Type B pancreatic cell (in vitro differentiated cells): ENCODE data around the gene STXBP5L. TPM values are rescaled to one million over a fixed set of nuclear protein-coding genes. Genes with fewer than 3 reads are reported as not detected.
"Not testable (repeated sequence)": the region's sequence is repeated elsewhere in the genome, so short reads cannot be mapped to it uniquely, and the experiment has no call there.

Source experiments
- DNase-seq: peaks from one replicate; pipeline ENCODE4 v3.0.0; 2021; ENCODE audit warnings: mixed read lengths; ENCODE audit not compliant: unreplicated experiment; ENCODE audit errors: extremely low spot score
- H3K27ac Mint-ChIP-seq: 2 replicates; pipeline ENCODE4 v1.8.0; 2021; ENCODE audit warnings: mild to moderate bottlenecking, mixed read lengths
- H3K27me3 Mint-ChIP-seq: 2 replicates; pipeline ENCODE4 v1.8.0; 2021; ENCODE audit warnings: mixed read lengths
- H3K36me3 Mint-ChIP-seq: 2 replicates; pipeline ENCODE4 v1.8.0; 2021; ENCODE audit warnings: mixed read lengths
- H3K4me1 Mint-ChIP-seq: one replicate; pipeline ENCODE4 v1.8.0; 2021; ENCODE audit warnings: mixed read lengths; ENCODE audit not compliant: unreplicated experiment
- H3K4me3 Mint-ChIP-seq: 2 replicates; pipeline ENCODE4 v1.8.0; 2021; ENCODE audit warnings: mild to moderate bottlenecking, mixed read lengths
- H3K9me3 Mint-ChIP-seq: 2 replicates; pipeline ENCODE4 v1.8.0; 2021; ENCODE audit warnings: mixed read lengths
- total RNA-seq: library from RNA; stranded (reverse); gene quantifications from 2 replicates; pipeline ENCODE4 v1.2.1, GENCODE V29; 2021; ENCODE audit warnings: low replicate concordance
- TF ChIP-seq, protein P1 (sequence below): fragments of 200-600 bp; sonication (generic); conservative IDR thresholded peaks from 2 replicates; pipeline ENCODE4 v1.5.0; 2021; ENCODE audit warnings: antibody characterized with exemption, mild to moderate bottlenecking

The STXBP5L gene
- total RNA-seq, 1 donor from 2014 or later = 3.6 TPM

DNA sequence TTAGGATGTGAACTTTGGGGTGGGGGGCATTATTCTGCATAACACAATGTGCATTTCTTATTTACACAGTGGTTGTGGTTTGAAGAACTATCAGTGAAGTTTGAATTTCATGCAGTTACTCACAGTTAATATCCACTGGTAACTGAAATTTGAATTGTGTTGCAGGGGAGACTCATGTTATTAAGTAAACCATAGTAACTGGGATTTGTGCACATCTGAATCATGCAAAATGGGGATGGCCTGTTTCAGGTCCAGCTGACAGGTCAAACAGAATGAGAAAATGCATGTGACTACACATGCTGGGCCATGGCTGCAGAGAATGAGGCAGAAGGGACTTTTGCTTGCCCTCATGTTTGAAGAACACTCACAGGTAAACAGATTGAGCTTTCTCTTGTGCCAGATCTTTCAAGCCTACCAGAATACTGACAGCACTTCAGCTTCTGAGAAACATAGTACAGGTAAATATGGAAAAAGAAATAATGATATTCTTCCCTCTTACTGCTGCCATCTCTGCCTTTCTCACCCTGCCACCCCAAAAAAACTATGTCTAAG is 522.7 kb downstream of the STXBP5L start:
- TF ChIP-seq, protein P1, sequence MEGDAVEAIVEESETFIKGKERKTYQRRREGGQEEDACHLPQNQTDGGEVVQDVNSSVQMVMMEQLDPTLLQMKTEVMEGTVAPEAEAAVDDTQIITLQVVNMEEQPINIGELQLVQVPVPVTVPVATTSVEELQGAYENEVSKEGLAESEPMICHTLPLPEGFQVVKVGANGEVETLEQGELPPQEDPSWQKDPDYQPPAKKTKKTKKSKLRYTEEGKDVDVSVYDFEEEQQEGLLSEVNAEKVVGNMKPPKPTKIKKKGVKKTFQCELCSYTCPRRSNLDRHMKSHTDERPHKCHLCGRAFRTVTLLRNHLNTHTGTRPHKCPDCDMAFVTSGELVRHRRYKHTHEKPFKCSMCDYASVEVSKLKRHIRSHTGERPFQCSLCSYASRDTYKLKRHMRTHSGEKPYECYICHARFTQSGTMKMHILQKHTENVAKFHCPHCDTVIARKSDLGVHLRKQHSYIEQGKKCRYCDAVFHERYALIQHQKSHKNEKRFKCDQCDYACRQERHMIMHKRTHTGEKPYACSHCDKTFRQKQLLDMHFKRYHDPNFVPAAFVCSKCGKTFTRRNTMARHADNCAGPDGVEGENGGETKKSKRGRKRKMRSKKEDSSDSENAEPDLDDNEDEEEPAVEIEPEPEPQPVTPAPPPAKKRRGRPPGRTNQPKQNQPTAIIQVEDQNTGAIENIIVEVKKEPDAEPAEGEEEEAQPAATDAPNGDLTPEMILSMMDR = no peak
- no peak for DNase-seq
- Mint-ChIP-seq H3K4me1 (peaks cover 6% of the 10 kb centered on the region), H3K4me3 (no peak overlapping the region), H3K27ac (no peak overlapping the region), H3K36me3 (peaks cover 13% of the 10 kb centered on the region), H3K27me3 (no peaks in the 10 kb centered on the region), H3K9me3 (no peaks in the 10 kb centered on the region)

DNA sequence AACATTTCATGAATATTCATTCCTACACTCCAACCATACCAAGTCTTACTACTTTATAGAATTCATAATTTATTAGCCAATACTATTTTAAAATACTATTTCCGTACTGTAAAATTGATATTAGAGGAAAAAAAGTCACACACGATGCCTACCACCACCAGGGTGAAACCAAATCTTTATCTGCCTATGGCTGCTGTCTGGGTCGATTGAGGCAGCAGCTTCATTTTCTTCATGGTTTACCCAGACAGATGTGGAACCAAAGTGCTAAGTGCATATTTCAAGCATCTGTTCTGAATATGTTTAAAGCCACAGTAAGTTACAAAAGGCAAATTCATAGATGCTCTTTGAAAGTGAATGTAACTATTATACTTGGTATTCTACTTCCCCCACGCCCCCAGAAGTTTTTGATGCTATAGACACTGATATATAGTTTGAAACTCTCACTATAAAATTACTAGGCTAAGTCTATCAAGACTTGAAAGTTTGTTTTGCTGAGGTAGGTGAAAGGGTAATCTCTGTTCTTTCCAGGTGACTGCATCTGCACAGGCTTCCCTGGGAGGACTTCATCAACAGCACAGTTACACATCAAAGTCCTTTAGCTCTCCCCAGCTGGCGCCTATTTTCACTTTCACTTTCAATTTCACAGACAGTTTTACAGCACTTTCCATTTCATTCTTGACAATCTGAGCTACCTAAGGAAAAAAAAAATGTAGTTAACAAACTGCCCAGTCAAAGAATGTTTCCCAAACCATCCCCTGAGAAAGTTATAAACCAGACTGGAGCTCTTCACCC is 523.9 kb downstream of the STXBP5L start:
- DNase-seq = no peak
- Mint-ChIP-seq H3K9me3 (no peaks in the 10 kb centered on the region), H3K27me3 (no peaks in the 10 kb centered on the region), H3K4me1 (peaks cover 6% of the 10 kb centered on the region), H3K27ac (peak overlapping the region; percentile 46), H3K4me3 (peak overlapping the region; percentile 60), H3K36me3 (peaks cover 10% of the 10 kb centered on the region)
- TF ChIP-seq, protein P1 = no peak

DNA sequence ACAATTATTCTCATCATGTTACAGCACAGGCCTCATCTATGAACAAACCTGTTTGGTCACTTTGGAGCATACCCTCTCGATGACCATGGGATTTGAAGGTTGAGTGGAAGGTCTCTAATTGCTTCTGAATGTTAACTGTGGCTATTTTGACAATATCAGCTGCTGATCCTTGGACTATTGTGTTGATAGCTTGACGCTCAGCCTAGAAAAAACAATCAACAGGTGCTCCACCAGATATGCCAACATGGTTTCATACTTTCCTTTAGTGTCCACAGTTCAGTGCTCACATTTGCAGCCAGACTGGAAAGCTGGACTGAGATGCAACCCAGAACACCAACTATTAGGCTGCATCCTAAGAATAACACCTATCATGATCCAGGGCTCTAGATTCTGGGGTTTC is 528.1 kb downstream of the STXBP5L start:
- Mint-ChIP-seq H3K4me1 (peaks cover 6% of the 10 kb centered on the region), H3K27ac (no peak overlapping the region), H3K27me3 (no peaks in the 10 kb centered on the region), H3K36me3 (peaks cover 9% of the 10 kb centered on the region), H3K4me3 (no peak overlapping the region), H3K9me3 (no peaks in the 10 kb centered on the region)
- TF ChIP-seq, protein P1 = no peak
- no peak for DNase-seq

DNA sequence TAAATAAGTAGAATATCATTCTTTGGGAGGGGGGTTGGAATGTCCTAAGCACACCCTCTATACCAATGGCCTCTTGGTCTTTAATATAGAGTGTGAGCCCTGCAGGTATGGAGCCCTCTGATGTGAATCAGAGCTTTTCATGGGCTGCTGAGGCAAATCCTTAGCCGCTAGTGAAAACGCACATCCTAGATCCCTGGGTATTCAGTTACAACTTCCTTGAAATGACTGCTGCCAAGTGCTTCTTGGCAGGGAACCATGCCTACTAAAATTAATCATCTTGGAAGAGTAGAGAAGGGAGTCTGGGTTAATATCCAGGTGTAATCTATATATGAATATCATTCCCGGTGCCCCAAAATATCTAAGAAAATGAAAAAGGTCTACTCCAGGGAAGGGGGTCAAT is 528.6 kb downstream of the STXBP5L start:
- TF ChIP-seq, protein P1 = no peak
- Mint-ChIP-seq H3K27me3 (no peaks in the 10 kb centered on the region), H3K4me3 (no peak overlapping the region), H3K36me3 (peaks cover 9% of the 10 kb centered on the region), H3K27ac (no peak overlapping the region), H3K9me3 (no peaks in the 10 kb centered on the region), H3K4me1 (peaks cover 6% of the 10 kb centered on the region)
- DNase-seq = no peak

DNA sequence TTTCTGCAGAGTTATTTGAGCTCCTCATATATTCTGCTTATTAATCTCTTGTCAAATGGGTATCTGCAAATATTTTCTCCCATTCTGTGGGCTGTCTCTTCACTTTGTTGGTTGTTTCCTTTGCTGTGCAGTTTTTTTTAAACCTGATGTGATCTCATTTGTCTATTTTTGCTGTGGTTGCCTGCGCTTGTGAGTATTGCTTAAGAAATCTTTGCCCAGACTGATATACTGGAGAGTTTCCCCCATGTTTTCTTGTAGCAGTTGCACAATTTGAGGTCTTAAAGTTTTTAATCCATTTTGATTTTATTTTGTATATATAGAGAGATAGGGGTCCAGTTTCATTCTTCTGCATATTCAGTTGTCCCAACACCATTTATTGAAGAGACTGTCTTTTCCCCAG is 535.5 kb downstream of the STXBP5L start:
- no peak overlapping the region for H3K27ac Mint-ChIP-seq
- peaks cover 25% of the 10 kb centered on the region for H3K36me3 Mint-ChIP-seq
- H3K9me3 Mint-ChIP-seq = no peaks in the 10 kb centered on the region

DNA sequence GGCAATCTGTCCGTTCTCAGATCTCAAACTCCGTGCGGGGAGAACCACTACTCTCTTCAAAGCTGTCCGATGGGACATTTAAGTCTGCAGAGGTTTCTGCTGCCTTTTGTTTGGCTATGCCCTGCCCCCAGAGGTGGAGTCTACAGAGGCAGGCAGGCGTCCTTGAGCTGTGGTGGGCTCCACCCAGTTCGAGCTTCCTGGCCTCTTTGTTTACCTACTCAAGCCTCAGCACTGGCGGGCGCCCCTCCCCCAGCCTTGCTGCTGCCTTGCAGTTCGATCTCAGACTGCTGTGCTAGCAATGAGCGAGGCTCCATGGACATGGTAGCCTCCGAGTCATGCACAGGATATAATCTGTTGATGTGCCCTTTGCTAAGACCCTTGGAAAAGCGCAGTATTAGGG is 543.7 kb downstream of the STXBP5L start:
- not testable (repeated sequence) for H3K9me3 Mint-ChIP-seq, DNase-seq, H3K27ac Mint-ChIP-seq, H3K27me3 Mint-ChIP-seq, H3K4me3 Mint-ChIP-seq, H3K4me1 Mint-ChIP-seq
- peaks cover 13% of the 10 kb centered on the region for H3K36me3 Mint-ChIP-seq

More for the DNA sequence above, 535.5 kb downstream of the STXBP5L start:
- TF ChIP-seq, protein P1 = no peak
- Mint-ChIP-seq H3K4me1 (no peaks in the 10 kb centered on the region), H3K4me3 (no peak overlapping the region), H3K27me3 (no peaks in the 10 kb centered on the region)
- no peak for DNase-seq
